Measurements from ENCODE around the gene CD2AP.
"Not testable (repeated sequence)": the region's sequence is repeated elsewhere in the genome, so short reads cannot be mapped to it uniquely, and the experiment has no call there.

CD2AP gene

DNA sequence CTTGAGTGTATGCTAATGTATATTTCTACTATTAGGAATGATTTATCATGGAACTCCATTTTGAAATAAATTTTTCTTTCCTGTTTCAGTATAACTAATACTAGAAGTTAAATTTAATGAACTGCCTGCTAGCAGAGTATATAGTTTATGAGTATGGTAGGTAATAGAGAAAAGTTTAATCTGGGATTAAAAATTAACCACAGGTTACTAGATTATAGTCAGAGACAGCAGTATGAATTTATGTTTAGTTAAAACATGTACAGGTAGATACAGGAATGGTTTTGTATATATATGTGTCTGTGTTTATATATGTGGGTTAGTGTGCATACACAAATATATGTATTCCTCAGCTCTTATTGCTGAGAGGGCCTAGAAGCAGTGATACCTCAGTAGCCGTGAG, 32.3 kb downstream of the CD2AP start:
- no peak for DNase-seq

DNA sequence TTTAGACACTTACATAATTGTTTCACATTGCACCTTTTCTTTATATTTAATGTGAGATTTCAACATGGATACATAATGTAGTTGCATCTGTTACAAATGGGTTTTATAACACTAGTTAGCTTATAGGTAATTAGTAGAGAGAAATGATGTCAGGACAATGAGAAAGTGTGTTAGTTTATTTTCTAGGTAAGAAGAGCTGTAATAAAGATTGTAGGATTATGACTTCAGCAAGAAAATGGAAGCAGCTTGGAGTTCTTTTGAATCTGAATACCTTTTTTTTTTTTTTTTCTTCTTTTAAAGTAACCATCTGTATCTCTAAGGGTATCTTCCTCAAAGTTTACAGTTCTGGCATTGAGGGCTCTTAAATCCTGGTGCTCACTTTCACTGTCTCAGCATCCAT, 35.3 kb downstream of the CD2AP start:
- DNase-seq: no peak

DNA sequence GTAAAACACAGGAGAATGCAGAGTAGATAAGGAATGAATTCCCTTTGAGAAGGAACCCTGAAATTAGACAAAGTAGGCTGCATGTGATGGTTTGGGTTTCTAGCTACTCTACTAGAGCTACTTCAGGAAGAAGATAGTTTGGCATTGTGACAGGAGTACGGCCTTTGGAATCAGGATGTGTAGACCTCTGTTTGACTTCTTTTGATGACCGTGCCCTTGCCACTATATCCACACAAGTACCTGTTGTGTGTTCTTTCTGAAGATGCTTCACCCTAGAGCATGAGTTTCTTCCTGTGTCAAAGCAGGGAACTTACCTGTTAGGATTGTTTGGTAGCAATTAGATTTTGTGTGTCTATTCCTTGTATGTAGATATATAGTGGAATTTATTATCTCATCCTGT, 41.7 kb downstream of the CD2AP start:
- no peak for DNase-seq

DNA sequence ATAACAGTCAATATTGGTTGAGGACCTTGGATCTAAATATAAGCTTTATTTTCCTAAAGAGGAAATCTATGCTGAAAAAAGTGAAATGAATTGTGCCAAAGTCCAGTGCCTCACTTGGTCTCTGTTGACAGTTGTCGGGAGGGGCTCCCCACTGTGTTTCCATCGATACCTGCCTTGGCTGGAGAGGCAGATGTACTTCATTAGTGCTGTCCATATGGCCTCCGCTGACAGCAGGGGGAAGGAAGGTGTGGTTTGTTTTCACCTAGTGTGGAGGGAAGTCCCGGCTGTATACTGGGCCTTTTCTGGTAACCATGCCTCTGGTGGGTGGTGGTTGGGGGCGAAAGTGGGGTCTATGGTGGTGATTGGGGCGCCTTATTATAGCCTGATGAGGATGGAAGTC, 42.7 kb downstream of the CD2AP start:
- DNase-seq: no peak

DNA sequence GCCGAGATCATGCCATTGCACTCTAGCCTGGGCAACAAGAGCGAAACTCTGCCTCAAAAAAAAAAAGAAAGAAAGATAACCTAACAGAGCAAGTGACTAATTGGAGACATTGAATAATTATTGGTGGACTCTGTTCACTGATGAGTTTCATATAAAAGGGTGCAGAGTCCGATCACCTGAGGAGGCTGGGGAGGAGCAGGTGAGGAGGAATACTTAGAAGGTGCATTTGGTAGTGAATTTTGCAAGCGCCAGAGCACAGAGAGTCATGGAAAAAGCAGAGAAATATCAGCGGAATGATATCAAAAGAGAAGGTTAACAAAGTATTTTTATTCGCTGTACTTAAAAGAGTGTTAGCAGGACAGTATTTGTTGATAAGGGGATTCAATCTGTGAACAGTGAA, 44.4 kb downstream of the CD2AP start:
- DNase-seq: no peak

DNA sequence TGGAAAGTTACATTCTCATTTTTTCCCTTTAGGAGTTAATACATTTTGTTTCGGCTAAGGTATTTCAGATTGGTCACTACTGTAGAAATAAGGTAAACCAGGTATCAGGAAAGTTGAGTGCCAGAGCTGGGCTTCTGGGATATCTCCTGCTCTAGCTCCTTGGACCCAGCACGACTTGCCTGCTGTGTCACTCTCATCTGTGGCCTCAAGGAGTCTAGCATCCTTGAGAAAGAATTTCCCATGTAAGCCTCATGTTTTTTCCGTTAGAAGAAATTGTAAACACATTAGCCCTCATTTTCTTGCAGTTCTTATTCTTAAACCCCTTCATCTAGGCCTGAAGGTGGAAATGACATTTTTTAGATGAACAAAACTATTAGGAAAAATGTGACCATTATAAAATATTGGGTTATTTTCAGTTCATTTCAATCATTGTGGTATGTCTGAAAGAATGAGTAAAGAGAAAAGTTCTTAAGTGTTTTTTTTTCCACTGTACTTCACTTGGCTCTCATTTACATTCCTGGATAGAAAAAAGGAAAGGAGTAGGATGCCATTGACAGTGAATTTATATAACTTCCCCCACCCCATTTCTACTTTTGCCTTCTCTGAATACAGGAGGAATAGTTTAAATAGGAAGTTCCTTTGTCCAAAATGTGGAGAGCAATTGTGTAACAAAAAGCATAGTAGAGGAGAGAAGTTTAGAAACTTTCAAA, 46.7 kb downstream of the CD2AP start:
- DNase-seq: no peak

DNA sequence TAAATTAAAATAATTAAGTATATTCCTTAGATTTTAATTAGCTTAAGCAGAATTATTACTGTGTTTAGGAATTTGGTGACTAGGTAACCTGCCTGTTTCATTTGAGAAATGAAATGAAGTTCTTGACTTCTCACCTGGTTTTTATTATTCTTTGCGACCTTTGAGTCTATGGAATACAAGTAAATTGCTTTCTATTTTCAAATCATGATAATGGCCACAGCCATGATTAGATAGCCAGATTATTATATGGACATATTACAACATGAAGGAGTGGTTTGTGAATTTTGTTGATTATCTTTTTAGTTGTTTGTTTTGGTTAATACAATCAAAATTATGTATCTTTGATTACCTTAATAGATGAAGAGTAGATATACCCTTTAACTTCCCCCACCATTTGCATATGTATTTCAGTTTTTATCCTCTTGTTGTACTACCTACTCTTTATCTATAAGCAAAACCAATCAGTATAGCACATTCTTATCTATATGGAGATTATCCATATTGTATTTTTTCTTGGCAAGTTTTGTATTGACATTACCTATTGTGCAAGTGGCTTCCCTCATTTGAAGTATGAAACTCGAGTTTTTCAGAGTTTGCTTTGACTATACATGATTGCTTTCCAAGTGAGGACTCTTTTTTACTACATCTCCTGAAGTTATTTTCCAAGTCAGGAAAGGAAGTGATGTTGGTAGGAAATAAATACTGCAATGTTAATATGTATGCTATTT, 47.9 kb downstream of the CD2AP start:
- DNase-seq: no peak

DNA sequence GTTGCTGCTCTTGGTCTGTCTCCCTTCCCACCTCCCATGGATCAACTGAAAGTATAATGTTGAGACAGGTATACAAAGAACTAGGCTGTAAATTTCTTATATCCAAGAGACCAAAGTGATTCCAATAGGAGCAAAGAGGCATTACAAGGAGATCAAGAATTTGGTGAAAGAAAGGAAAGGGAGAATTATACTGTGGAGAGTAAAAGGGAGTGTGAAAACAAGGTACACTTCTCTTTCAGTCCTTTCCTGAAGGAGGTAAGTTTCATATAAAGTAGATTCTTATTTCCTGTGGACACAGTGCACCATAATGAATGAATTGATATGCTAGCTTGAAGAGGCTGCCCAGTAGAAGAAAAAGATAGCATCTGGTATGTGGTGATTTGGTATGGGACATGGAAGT, 49.7 kb downstream of the CD2AP start:
- no peak for DNase-seq

DNA sequence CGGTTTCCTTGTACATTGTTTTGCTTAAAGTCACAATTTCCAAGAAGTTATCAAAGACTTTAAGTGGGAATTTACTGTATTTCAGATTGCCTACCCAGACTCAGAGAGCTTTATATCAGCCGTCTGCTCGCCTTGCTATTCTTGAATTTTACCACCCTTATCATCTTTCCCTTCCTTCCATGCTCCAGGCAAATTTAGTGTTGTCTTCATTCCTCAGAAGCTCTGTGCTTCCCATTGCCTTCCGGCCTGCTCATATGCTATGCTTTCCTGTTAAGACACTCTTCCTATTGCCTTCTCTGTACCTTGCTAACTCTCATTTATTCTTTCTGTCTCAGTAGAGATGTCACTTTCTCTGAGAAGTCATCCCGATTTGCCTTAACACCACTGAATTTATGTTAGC, 52.1 kb downstream of the CD2AP start:
- no peak for DNase-seq

DNA sequence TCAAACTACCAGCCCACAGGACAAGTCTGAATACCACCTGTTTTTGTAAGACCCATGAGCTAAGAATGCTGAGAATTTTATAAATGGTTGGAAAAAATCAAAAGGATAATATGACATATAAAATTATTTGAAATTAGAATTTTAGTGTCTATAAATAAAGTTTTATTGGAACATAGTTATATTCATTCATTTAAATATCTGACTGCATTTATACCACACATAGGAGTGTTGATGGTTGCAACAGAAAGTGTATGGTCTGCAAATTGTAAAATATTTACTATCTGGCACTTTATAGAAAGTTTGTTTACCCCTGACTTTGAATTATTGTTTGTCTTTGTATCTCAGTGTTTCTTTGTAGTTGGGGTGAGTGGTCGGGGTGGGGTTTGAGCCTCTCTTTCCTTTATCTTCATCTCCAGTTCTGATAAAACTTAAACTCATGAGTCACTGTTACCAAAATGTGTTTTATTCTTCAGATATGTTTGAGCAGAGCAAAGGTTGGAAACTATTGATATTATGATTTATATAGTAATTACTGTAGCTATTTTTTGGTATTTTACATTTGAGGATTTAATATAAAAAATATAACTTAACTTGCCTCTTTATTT, 55.5 kb downstream of the CD2AP start:
- no peak for DNase-seq

DNA sequence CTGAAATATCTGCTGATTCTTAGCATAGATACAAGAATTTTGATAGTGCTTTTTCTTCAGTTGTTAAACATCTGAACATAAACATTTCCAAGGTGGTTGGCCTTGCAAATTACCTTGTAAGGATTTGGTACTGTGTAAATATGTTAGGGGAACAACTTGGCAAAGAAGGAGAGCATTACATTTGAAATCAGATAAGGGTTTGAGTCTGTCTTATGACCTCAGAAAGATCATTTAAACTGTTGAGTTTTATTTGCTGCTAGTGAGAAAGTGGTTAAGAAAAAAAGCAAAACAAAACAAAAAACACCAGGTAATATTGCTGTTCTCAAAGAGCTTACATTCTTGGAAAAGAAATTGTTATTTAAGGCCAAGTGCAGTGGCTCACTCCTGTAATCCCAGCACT, 56.5 kb downstream of the CD2AP start:
- DNase-seq: no peak

DNA sequence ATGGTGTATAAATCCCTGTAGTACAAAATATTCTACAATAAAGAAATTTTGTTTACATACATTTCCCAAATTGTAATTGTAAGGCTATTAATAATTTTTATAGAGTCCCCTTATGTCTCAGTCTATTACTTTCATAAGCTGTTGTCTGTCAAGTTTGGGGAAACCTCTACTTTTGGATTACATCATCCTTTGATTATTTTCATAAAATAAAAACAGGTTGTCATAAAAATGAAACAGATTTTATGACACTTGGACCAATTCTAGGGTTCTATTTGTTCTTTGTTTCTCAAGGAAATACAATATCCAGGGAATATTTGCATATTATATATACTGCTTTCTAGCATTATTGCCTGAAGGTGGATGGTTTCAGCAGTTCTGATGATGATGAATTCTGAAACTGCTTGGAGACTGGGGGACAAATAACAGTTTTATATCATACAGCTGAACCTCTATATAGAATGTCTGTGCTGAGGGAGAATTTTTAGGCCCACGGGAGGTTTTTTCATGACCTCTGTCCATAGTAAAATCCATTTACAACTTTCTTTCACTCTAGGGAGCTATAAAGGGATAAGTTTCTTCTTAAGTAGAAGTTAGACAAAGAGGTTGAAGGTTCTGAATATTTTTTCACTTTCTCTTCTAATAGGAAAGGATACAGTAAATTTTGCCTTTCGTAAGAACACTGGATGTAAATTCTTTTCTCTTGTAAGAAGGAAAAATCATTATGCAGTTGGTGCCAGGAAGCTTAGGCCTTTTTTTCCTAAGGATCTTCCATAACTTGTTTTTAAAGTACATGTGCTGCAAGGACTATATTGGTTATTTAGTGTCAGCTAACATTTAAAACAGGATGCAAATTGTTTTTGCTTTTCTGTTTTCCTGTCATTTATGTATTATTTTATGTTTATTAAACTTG, 58.0 kb downstream of the CD2AP start:
- no peak for DNase-seq

DNA sequence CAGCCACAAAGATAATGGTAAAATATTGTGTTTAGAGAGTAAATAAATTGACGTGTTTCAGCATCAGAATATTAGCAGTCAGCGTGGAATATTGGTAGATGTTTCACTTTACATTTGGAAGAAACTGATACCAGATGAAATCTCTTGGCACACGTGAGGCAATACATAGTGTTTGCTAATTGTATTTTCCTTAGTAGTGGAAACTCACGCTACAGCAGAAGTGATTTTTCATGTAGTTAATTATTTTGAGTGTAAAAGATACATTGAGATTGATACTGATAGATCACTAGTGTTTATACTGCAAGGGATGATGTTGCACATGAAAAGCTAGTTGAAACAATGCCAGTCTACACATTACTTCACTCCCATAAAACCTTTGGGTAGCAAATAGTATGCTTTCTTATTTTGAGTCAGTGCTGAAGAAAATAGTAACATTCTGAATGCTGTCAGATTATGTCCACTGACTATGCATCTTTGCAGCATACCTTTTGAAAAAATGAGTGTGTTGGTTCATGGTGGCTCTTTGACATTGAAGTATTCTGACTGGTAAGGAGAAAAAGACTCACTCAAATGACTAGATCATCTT, 59.3 kb downstream of the CD2AP start:
- DNase-seq: no peak

DNA sequence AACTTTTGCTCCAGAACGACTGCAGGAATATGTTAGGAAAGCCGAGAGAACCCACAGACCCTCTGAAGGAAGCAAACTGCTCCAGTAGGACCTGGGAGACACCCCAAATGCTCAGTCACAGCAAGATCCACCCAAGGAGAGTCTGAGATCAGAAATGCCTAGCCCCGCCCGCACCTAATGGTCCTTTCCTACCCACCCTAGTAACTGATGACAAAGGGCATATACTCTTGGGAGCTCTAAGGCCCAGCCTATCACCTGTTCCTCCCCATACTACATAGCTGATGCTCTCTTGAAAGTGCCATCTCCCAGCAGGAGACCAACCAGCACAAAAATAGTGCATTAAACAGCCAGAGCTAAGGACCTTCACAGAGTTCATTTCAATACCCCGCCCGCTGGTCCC, 67.6 kb downstream of the CD2AP start:
- DNase-seq: no peak

DNA sequence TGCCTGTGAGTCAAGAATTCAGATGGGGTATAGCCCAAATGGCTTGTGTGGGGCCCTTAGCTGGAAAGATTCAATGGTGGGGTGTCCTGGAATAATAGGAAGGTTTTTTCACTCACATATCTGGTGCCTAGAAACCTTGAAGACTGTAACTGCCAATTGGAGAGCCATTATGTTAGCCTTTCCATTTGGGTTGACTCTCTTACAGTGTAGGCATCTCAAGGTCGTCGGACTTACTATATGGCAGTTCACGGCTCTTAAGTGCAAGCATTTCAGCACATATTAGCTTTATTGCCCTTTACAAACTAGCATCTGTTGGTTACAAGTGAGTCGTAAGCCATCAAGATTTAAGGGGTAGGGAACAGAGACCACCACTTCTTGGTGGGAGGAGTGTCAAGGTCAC, 74.1 kb downstream of the CD2AP start:
- no peak for DNase-seq

DNA sequence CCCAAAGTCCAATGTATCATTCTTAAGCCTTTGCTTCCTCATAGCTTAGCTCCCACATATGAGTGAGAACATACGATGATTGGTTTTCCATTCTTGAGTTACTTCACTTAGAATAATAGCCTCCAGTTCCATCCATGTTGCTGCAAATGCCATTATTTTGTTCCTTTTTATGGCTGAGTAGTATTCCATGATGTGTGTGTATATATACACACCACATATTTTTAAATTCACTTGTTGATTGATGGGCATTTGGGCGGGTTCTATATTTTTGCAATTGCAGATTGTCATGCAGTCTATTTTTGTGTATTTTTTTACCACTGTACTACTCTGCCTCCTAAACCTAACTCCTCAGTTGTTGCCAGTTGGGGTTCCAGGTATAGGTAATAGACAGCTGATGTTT, 74.7 kb downstream of the CD2AP start:
- DNase-seq: no peak

DNA sequence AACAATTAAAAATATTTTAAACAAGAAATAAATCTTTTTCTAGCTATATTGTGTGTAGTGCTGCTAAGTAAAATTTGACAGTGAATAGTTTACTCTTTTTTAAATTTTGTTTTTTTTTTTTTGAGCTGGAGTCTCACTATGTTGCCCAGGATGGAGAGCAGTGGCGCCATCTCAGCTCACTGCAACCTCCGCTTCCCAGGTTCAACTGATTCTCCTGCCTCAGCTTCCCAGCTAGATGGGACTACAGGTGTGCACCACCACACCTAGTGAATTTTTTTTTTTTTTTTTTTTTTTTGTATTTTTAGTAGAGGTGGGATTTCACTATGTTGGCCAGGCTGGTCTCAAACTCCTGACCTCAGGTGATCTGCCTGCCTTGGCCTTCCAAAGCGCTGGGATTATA, 75.7 kb downstream of the CD2AP start:
- DNase-seq: not testable (repeated sequence)

DNA sequence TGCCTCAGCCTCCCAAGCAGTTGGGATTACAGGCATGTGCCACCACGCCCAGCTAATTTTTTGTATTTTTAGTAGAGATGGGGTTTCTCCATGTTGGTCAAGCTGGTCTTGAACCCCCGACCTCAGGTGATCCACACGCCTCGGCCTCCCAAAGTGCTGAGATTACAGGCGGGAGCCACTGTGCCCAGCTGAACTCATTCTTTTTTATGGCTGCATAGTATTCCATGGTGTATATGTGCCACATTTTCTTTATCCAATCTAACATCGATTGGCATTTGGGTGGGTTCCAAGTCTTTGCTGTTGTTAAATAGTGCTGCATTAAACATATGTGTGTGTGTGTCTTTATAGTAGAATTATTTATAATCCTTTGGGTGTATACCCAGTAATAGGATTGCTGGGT, 78.9 kb downstream of the CD2AP start:
- not testable (repeated sequence) for DNase-seq

DNA sequence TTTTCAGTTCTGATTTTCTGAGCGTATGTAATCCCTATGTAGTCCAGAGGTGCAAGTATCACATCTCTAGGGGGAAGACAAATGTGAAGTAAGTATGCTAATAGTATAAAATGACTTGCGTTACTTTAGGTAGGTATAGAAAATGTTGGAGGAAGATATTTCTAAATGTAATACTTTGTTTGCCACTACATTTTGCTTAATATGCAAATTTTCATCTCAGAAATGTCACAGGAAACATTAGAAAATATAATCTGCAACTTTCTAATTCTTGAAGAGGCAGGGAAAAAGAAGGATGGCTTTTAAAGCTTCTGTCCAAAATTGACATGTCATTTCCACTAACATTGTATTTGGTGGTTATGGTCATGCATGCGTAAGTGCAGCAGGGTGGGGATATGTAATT, 85.6 kb downstream of the CD2AP start:
- no peak for DNase-seq

DNA sequence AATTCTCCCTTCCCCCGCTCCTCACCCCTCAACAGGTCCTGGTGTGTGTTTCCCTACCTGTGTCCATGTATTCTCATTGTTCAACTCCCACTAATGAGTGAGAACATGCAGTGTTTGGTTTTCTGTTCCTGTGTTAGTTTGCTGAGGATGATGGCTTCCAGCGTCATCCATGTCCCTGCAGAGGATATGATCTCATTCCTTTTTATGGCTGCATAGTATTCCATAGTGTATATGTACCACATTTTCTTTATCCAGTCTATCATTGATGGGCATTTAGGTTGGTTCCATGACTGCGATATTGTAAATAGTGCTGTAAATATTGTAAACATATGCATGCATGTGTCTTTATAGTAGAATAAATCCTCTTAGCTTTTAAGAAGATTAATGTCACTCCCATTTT, 89.0 kb downstream of the CD2AP start:
- not testable (repeated sequence) for DNase-seq

DNA sequence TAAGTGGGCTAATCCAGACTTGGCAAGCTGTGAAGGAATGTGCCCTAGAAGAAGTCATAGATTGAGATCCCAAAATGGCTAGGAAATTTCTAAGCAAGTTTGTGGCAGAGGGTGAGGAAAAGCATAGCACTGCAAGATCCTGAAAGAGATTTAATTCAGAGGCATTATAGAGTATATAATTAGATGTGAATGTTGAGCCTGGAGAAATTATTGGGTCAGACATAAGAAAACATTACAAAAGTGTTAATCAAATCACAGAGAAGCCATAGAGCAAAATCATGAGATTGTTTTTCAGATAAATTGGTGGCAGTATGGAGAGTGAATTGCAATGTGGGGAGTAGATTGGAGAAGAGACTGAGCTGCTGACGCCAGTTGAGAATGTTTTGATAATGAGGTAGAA, 90.0 kb downstream of the CD2AP start:
- no peak for DNase-seq

DNA sequence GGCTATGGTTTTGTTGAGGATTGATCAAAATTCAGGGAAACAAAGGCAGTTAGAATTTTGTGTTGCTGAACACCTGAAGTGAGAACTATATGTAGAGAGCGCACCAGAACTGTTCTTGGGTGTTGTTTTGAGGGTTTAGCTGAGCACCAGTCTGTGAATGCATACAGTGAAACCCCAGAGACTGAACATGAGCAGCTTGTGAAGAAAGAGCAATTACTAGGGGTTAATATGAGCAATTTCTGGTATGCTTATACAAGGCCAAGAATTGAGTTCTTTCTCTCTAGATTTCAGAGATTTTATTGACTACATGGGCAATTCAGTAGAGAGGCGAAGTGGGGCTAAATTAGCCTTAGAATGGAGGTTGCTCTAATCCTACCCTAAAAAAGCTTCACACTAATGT, 93.9 kb downstream of the CD2AP start:
- no peak for DNase-seq

DNA sequence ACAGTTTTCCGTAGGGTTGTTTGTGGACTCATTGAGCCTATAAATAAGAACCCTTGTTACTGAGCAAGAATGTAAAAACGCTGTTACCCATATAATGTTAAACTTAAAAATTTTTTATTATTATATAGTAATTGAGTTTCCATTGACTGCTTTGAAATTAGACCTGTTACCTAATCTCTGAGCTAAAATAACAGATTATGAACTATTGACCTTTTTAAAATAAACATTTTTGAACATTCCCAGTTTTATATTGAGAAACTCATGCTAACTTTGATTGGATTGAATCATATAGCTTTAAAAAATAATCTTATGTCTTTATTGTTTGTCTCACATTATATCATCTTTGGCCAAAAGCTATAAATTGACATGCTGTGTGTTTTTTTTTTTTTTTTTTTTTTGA, 95.5 kb downstream of the CD2AP start:
- no peak for DNase-seq
